Glutamatergic neuron (in vitro differentiated cells): ENCODE data around the gene NEXN. TPM values are rescaled to one million over a fixed set of nuclear protein-coding genes. Genes with fewer than 3 reads are reported as not detected.

Source experiments
- DNase-seq: peaks from one replicate; pipeline ENCODE4 v3.0.0; 2022
- H3K27ac Mint-ChIP-seq: one replicate; pipeline ENCODE4 v1.8.0; 2020; ENCODE audit warnings: mild to moderate bottlenecking, mixed read lengths, inconsistent platforms; ENCODE audit not compliant: unreplicated experiment
- H3K27me3 Mint-ChIP-seq: one replicate; pipeline ENCODE4 v1.8.0; 2020; ENCODE audit warnings: mild to moderate bottlenecking, moderate library complexity, mixed read lengths, inconsistent platforms; ENCODE audit not compliant: unreplicated experiment
- H3K36me3 Mint-ChIP-seq: one replicate; pipeline ENCODE4 v1.8.0; 2020; ENCODE audit warnings: mild to moderate bottlenecking, mixed read lengths, inconsistent platforms; ENCODE audit not compliant: unreplicated experiment
- H3K4me1 Mint-ChIP-seq: one replicate; pipeline ENCODE4 v1.8.0; 2020; ENCODE audit warnings: mild to moderate bottlenecking, low read depth, mixed read lengths, inconsistent platforms; ENCODE audit not compliant: unreplicated experiment
- H3K4me3 Mint-ChIP-seq: one replicate; pipeline ENCODE4 v1.8.0; 2020; ENCODE audit warnings: mild to moderate bottlenecking, mixed read lengths, inconsistent platforms; ENCODE audit not compliant: unreplicated experiment
- H3K9me3 Mint-ChIP-seq: one replicate; pipeline ENCODE4 v1.8.0; 2020; ENCODE audit warnings: mild to moderate bottlenecking, moderate library complexity, mixed read lengths, inconsistent platforms; ENCODE audit not compliant: unreplicated experiment
- CTCF ChIP-seq: fragments of 200-600 bp; sonication (generic); IDR thresholded peaks from one replicate; pipeline ENCODE4 v1.5.0; 2021; ENCODE audit not compliant: partially characterized antibody, unreplicated experiment
- total RNA-seq: library from RNA; stranded (reverse); fragmentation: NEBNext Ultra II Directional; extraction: Animal tissue kit (Norgen Biotek cat#: 25700); gene quantifications from one replicate; pipeline ENCODE4 v1.2.1, GENCODE V29; 2021; ENCODE audit not compliant: unreplicated experiment

The NEXN gene
- total RNA-seq, 1 donor from 2014 or later: 0.76 TPM

DNA sequence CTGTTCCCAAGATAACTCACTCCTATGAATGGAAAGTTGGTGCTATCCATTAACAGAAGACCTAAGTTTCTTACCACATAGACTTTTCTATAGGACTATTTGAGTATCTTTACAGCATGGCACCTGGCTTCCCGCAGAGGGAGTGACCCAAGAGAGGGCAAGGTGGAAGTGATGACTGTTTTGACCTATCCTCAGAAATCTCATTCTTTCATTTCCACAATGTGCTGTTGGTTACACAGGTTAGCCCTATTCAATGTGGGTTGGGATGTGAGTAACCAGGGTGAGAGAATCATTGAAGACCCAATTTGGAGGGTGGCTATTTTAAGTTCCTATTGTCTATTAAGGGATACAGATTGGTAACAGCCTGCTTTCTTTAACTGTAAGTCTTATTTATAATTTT is 38.3 kb upstream of the NEXN start:
- no peak overlapping the region for H3K27ac Mint-ChIP-seq
- H3K9me3 Mint-ChIP-seq: peaks cover 2% of the 10 kb centered on the region
- TF ChIP-seq CTCF: no peak
- no peaks in the 10 kb centered on the region for H3K4me1 Mint-ChIP-seq
- DNase-seq: no peak
- H3K36me3 Mint-ChIP-seq: peaks cover 15% of the 10 kb centered on the region
- no peaks in the 10 kb centered on the region for H3K27me3 Mint-ChIP-seq
- H3K4me3 Mint-ChIP-seq: no peak overlapping the region

DNA sequence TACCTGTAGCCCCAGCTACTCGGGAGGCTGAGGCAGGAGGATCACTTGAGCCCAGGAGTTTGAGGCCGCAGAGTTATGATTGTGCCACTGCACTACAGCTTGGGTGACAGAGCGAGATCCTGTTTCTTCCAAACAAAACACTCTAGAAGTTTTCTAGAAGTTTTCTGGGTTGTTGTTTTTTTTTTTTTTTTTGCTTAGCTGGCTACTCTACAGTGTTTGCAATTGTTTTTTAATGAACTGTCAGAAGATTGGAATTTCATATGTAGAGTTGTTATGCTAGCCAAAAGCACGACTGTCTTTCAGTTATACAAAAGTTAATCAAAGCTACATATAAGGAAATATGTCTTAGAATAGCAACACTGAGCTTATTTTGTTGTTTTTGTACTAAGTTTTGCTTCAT is 30.9 kb upstream of the NEXN start:
- DNase-seq: no peak
- Mint-ChIP-seq H3K36me3 (peaks cover 26% of the 10 kb centered on the region), H3K4me3 (no peak overlapping the region), H3K4me1 (no peaks in the 10 kb centered on the region), H3K27me3 (no peaks in the 10 kb centered on the region), H3K9me3 (peaks cover 2% of the 10 kb centered on the region), H3K27ac (no peak overlapping the region)
- TF ChIP-seq CTCF: no peak

DNA sequence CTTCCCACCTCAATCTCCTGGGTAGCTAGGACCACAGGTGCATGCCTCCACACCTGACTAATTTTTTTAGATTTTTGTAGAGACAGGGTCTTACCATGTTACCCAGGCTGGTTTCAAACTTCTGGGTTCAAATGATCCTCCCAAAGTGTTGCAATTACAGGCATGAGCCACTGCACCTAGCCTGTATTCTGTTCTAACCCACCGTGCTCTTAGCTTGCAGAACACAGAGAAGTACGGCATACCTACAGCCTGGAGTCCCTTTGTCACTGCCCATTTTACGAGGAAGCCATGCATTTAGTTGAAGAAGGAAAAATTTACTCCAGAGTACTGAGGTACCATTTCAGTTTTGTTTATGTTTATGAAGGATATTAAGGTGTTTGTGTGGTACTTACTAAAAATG is 29.7 kb upstream of the NEXN start:
- Mint-ChIP-seq H3K4me3 (no peak overlapping the region), H3K4me1 (no peaks in the 10 kb centered on the region), H3K9me3 (peaks cover 2% of the 10 kb centered on the region), H3K27ac (no peak overlapping the region), H3K27me3 (peaks cover 2% of the 10 kb centered on the region), H3K36me3 (peaks cover 27% of the 10 kb centered on the region)
- TF ChIP-seq CTCF: no peak
- no peak for DNase-seq

GRCh38 chr1:77859248-77859647 is 29.2 kb upstream of the NEXN start:
- Mint-ChIP-seq H3K4me1 (no peaks in the 10 kb centered on the region), H3K27ac (no peak overlapping the region), H3K4me3 (no peak overlapping the region), H3K36me3 (peaks cover 22% of the 10 kb centered on the region), H3K27me3 (peaks cover 2% of the 10 kb centered on the region), H3K9me3 (peaks cover 2% of the 10 kb centered on the region)
- no peak for TF ChIP-seq CTCF
- no peak for DNase-seq

GRCh38 chr1:77866296-77866695 is 22.1 kb upstream of the NEXN start:
- H3K36me3 Mint-ChIP-seq: peaks cover 3% of the 10 kb centered on the region
- TF ChIP-seq CTCF: no peak
- H3K9me3 Mint-ChIP-seq: no peaks in the 10 kb centered on the region
- no peak overlapping the region for H3K4me3 Mint-ChIP-seq
- no peak for DNase-seq
- peaks cover 4% of the 10 kb centered on the region for H3K27me3 Mint-ChIP-seq
- H3K4me1 Mint-ChIP-seq: peaks cover 4% of the 10 kb centered on the region
- H3K27ac Mint-ChIP-seq: no peak overlapping the region
